Bronchial epithelial cell (primary cell): ENCODE data around the gene TKT. TPM values are rescaled to one million over a fixed set of nuclear protein-coding genes. Genes with fewer than 3 reads are reported as not detected.

Experiments
- DNase-seq: peaks from one replicate; pipeline ENCODE4 v3.0.0-alpha.2; 2010; ENCODE audit warnings: low read depth
- FAIRE-seq: peaks from 2 replicates; lab custom pipeline; 2011; peaks lifted over from hg19 to GRCh38; lab: Jason Lieb, UNC
- H3K27me3 ChIP-seq: 2 replicates; pipeline ENCODE4 v1.5.1; 2011; ENCODE audit warnings: low read length; ENCODE audit not compliant: control insufficient read depth, insufficient read depth
- H3K36me3 ChIP-seq: 2 replicates; pipeline ENCODE4 v1.5.1; 2011; ENCODE audit warnings: low read length; ENCODE audit not compliant: control insufficient read depth, insufficient read depth
- H3K4me3 ChIP-seq: 2 replicates; pipeline ENCODE4 v1.5.1; 2011; ENCODE audit warnings: mild to moderate bottlenecking, low read depth, low read length, control low read depth
- total RNA-seq: library from RNA; depleted of rRNA; stranded (reverse); fragments of >200 nt; gene quantifications from 2 replicates; pipeline ENCODE4 v1.2.1, GENCODE V29; 2014
- TF ChIP-seq, protein P1 (sequence below): IDR thresholded peaks from 2 replicates; pipeline ENCODE4 v1.5.1; 2011; ENCODE audit warnings: mild to moderate bottlenecking, moderate library complexity, low read length, control low read depth, inconsistent platforms; ENCODE audit not compliant: insufficient read depth, severe bottlenecking

TKT gene
- total RNA-seq, 1 donor from 2014 or later, result 341 TPM

DNA sequence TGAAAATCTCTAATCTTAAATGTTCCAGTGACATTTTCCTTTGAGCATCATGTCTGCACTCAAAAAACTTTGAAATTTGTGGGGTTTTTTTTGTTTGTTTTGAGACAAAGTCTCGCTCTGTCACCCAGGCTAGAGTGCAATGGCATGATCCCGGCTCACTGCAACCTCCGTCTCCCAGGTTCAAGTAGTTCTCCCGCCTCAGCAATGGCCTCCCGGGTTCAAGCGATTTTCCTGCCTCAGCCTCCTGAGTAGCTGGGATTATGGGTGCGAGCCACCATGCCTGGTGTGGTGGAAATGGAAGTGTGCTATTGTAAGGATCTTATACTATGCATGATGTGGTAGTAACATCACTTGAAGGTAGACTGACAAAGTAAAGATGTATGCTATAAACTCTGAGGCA, 42.5 kb downstream of the TKT start:
- Histone ChIP-seq H3K4me3 (no peak overlapping the region), H3K36me3 (no peaks in the 10 kb centered on the region), H3K27me3 (no peaks in the 10 kb centered on the region)
- TF ChIP-seq, protein P1, sequence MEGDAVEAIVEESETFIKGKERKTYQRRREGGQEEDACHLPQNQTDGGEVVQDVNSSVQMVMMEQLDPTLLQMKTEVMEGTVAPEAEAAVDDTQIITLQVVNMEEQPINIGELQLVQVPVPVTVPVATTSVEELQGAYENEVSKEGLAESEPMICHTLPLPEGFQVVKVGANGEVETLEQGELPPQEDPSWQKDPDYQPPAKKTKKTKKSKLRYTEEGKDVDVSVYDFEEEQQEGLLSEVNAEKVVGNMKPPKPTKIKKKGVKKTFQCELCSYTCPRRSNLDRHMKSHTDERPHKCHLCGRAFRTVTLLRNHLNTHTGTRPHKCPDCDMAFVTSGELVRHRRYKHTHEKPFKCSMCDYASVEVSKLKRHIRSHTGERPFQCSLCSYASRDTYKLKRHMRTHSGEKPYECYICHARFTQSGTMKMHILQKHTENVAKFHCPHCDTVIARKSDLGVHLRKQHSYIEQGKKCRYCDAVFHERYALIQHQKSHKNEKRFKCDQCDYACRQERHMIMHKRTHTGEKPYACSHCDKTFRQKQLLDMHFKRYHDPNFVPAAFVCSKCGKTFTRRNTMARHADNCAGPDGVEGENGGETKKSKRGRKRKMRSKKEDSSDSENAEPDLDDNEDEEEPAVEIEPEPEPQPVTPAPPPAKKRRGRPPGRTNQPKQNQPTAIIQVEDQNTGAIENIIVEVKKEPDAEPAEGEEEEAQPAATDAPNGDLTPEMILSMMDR, result no peak
- FAIRE-seq (no peak), DNase-seq (no peak)

DNA sequence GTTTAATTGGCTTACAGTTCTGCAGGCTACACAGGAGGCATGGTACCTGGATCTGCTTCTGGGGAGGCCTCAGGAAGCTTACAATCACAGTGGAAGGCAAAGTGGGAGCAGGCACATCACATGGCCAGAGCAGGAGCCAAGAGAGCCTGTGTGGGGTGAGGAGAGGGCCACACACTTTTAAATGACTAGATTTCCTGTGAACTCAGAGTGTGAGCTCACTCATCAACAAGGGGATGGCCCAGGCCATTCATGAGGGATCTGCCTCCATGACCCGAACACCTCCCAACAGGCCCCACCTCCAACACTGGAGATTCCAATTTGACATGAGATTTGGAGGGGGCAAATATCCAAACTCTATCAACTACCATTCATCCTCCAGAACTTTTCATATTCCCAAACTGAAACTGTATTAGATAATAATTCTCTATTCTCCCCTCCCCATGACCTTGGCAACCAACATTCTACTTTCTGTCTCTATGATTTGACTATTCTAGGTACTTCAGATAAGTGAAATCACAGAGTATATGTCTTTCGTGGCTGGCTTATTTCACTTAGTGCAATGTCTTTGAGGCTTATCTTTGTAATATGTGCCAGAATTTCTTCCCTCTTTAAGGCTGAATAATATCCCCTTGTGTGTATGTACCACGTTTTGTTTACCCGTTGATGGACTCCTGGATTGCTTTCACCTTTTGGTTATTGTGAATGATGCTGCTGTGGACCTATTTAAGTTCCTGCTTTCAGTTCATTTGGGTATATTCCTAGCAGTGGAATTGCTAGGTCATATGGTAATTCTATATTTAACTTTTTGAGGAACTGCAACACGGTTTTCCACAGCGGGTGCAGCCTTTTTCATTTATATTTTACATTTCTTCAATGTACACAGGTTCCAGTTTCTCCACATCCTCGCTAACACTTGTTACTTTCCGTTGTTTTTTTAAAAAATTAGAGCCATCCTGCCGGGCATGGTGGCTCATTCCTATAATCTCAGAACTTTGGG, 43.8 kb downstream of the TKT start:
- H3K36me3 ChIP-seq, result no peaks in the 10 kb centered on the region

DNA sequence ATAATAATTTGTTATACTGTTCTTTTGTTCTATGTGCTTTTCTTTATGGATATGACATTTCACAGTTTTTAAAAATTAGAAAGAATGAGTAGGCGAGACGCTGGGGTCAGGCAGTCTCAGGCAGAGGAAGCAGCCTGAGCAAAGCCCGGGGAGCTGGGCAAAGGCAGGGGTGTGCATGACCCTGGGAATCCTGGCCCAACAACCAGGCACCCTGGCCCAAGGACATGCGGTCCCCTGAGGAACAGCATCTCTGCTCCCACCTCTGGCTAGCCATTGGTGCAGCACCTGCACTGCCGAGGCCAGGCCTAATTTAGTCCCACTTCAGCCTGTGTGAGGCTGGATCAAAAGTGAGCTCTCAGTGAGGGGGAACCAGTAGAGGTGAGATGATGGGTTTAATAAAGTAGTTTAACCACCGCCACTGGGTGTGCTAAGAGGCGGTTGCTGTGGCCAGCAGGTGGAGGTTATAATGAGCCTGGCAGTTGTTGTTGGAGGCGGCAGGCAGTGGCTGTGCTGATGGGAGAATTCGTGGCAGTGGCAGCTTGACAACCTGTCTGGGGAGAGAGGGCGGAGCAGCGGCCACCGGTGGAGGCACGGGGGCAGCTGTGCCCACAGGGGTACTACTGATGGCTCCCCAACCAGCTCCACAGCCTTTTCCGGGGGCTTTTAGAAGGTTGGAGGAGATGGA, 53.3 kb downstream of the TKT start:
- Histone ChIP-seq H3K27me3 (no peaks in the 10 kb centered on the region), H3K4me3 (no peak overlapping the region), H3K36me3 (no peaks in the 10 kb centered on the region)
- FAIRE-seq, result no peak
- TF ChIP-seq, protein P1, result no peak
- no peak for DNase-seq

More for the DNA sequence above, 43.8 kb downstream of the TKT start:
- TF ChIP-seq, protein P1, result no peak
- no peak for FAIRE-seq
- Histone ChIP-seq H3K4me3 (no peak overlapping the region), H3K27me3 (no peaks in the 10 kb centered on the region)
- peak; percentile 38 for DNase-seq

DNA sequence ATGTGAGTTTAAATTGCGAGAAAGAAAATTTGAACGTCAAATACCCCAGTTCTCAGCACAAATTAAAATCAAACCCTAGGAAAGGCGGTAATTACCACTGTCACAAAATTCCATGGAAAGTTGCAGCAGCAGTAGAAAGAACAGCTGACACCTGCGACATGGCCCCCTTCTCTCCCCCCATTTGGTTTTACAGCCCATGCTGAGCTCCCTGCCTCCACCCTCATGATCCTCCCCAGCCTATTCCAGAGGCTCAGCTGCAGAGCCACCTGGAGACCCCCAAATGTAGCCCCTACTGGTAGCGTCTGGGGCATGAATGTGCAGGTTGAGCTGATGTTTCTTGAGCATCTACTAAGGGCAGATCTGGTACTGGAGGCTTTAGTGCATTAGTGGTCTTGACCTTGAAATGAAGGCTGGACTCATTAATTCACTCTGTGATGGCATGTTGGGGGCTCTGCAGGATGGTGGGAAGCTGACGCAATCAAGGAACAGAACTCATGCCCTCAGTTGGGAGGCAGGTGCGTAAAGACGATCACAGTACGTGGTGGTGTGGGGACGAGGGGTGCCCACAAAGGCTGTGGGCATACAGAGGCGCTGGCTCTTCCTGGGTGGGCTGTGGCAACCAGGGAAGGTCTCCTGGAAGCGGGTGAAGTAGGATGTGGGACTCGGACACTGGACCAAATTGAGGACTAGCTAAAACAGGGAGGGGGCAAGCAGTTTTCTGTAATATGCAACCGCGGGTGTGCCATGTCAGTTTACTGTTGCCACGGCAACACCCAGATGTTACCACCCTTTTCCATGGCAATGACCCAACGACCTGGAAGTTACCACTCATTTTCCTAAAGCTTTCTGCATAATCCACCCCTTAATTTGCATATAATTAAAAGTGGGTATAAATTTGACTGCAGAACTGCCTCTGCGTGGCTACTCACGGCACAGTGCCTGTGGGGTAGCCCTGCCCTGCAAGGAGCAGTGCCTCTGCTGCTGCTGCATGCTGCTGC, 55.0 kb downstream of the TKT start:
- FAIRE-seq (no peak), DNase-seq (no peak)
- Histone ChIP-seq H3K4me3 (no peak overlapping the region), H3K27me3 (no peaks in the 10 kb centered on the region), H3K36me3 (no peaks in the 10 kb centered on the region)
- TF ChIP-seq, protein P1, result no peak

DNA sequence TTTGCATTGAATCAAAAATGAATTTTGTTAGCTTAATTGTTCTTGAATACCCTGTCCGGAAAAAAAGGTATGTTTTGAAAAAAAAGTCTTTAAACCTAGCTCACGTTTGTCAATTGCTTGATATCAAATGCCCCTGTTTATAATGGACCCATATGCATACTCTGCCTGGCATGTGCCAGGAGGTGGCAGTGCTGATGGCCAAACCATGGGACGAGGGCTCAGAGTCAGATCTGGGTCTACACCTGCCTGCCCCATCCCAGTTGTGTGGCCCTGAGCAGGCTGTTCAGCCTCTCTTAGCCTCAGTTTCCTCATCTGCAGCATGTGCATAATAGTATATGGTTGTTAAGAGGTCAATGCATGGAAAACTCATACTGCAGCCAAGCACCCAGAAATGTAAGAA, 56.0 kb downstream of the TKT start:
- no peaks in the 10 kb centered on the region for H3K27me3 ChIP-seq
- DNase-seq, result no peak
- H3K4me3 ChIP-seq, result no peak overlapping the region
- no peaks in the 10 kb centered on the region for H3K36me3 ChIP-seq
- TF ChIP-seq, protein P1, result peak; percentile 29
- FAIRE-seq, result no peak
